GM21381 (cell line): ENCODE measurements around the gene ZACN.
"Not testable (repeated sequence)": the region's sequence is repeated elsewhere in the genome, so short reads cannot be mapped to it uniquely, and the experiment has no call there.

ENCODE experiments used
- ATAC-seq: cut with Tn5 transposase; IDR thresholded peaks from one replicate; pipeline ENCODE4 v1.9.1; 2021; ENCODE audit warnings: mild to moderate bottlenecking, moderate library complexity; ENCODE audit not compliant: unreplicated experiment

ZACN gene

DNA sequence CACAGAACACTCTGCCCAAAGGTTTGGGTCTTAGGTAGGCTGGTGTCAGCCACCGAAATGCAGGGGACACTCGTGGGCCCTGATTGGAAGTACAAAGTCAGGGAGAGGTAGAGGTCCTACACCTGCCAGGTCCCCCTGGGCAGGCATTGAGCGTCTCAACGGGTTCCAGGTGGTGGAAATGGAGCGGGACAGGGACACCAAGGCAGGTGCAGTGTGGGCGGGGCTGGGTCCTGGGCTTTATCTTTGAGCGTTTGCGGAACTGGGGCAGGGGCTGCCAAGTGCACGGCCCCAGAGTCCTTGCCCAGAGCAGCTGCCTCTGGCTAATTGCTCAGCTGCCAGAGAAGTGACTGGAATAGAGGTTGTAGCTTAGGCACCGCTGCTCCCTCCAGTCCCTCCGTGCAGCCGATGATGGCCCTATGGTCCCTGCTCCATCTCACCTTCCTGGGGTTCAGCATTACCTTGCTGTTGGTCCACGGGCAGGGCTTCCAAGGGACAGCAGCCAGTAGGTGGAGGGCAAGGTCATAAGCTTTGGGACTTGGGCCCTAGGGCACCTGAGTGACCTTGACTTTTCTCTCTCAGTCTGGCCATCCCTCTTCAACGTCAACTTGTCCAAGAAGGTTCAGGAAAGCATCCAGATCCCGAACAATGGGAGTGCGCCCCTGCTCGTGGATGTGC is at the start of gene ZACN:
ZACN (plus strand) TSS at position 323 of the 675 bp plus-strand sequence; CDS start at position 406, 83 bp downstream.
- no peak for ATAC-seq

DNA sequence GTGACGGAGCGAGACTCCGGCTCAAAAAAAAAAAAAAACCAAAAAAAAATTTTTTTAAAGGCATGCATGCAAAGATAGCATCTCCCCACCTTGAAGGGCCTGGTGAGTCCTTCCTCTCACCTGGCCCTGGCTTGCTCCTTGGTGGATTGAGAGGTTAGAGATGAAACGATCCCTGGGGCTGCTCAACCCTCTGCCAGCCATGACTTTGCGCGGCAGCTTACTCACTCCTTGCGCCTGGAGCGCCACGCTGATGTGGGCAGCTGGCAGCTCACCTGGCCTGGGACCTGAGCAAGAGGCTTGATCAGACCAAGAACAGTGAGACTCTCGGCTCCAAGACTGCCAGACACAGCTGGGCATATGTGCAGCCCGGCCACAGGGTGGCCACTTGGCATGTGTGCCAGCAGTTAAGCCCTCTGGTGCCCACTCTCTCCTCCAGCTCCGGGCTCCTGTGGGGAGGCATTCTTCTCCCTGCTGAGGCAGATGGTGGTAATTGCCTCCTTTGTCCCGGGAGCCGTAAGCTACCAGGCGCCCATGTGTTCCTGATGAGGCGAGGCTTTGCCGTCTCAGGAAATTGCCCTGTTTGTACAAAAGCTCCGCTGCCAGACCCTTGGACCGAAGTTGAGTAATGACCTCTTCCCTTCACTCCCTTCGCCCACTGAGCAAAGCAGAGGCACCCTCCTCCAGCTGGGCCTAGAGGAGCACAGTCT is 46.8 kb upstream of the ZACN start:
- no peak for ATAC-seq

- no peak for ATAC-seq
These were observed 46.2 kb upstream of the ZACN start for GRCh38 chr17:76032780-76033108.

DNA sequence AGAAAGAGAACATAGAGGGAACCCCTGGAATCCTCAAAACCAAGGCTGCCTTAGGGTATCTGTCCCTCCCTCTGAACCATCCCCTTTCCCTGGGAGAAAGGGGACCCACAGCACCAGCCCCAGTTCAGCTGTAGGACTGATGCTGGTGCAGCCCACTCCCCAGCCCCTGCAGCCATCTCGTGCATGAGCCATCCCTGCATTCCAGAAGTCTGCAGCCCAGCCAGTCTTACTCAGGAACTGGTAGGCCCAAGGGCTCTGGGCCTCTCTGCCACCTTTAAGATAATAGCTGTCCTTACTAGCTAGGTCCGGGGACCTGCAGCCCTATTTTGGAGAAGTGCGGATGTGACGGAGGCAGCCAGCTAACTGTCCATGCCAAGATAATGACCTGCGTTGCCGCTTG is 45.8 kb upstream of the ZACN start:
- no peak for ATAC-seq

GRCh38 chr17:76034428-76035350 is 44.3 kb upstream of the ZACN start:
- ATAC-seq: no peak

DNA sequence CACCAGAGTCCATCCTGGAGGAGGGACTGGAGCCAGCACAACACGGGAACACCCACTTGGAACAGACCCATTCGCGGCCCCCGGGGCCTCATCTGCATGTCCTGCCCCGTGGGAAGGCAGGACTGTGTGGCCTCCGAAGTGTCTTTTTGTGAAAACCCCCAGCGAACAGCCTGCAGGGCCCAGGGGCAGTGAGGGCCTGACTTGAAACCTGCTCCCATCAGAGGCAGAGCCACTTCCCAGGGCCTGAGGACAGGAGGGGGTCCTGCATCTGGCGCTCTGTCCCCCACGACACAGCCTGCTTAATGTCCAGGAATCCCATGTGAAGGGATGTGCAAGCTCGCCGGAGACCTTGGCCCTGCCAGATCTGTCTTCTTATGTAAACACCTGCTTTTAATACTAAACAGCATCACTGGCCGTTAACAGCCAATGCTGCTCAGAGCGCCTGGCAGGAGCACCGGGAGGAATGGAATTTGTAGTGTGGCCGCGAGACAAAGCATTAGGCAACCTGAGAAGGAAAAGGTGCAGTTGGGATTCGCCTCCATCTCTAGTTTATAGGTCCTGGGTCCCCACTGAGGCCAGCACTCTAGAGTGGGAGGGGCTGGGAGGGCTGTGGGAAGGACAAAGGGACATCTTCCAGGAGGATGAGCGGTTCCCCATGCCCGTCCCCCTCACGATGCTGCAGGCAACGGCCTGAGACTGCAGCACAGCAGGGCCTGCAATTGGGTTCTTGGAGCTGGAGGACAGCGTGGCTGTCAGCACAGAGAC is 42.3 kb upstream of the ZACN start:
- ATAC-seq: no peak

DNA sequence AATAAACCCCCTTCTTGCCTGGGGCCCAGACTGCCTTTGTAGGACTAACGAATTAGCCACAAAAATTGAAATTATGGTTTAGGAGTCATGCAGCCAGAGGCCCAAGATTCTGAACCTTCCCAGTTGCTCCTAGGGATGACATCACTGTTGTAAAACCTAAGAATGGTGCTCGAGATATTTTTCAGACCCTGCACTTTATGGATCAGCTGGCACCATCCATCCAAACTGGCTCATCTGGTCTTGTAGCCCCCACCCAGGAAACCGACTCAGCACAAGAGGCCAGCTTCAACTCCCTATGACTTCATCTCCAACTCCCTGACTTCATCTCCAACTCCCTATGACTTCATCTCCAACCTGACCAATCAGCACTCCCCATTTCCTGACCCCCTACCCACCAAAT is 40.9 kb upstream of the ZACN start:
- ATAC-seq: no peak

GRCh38 chr17:76039121-76039520 is 39.9 kb upstream of the ZACN start:
- no peak for ATAC-seq

- no peak for ATAC-seq
These were observed 38.6 kb upstream of the ZACN start for GRCh38 chr17:76040376-76040775.

DNA sequence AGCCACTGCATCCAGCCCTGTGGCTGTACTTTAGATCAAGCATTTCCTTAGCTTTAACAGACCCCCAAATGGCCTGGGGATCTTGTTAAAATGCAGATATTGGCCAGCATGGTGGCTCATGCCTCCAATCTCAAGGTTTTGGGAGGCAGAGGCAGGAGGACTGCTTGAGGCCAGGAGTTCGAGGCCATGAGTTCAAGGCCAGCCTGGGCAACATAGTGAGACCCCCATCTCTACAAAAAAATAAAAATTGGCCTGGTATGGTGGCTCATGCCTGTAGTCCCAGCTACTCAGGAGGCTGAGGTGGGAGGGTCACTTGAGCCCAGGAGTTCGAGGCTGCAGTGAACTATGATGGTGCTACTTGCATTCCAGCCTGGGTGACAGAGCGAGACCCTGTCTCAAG is 36.1 kb upstream of the ZACN start:
- not testable (repeated sequence) for ATAC-seq

DNA sequence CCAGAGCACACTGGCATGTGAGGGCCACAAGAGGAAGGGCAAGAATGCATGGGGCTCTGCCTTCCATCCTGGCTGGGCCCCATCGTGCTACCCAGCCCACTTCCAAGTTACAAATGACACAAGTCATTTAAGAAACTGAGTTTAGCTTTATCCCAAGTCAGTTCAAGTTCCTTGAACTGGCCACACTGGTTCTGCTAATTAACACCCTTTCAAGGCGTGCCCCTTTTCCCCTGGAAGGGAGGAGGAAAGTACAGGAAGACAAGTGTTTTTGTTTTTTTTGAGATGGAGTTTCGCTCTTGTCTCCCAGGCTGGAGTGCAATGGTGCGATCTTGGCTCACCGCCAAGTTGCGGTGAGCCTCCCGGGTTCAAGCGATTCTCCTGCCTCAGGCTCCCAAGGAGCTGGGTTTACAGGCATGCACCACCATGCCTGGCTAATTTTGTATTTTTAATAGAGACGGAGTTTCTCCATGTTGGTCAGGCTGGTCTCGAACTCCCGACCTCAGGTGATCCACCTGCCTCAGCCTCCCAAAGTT is 34.4 kb upstream of the ZACN start:
- ATAC-seq: not testable (repeated sequence)

- no peak for ATAC-seq
These were observed 32.9 kb upstream of the ZACN start for GRCh38 chr17:76046064-76046463.

- ATAC-seq: no peak
These were observed 30.9 kb upstream of the ZACN start for GRCh38 chr17:76048025-76048605.

DNA sequence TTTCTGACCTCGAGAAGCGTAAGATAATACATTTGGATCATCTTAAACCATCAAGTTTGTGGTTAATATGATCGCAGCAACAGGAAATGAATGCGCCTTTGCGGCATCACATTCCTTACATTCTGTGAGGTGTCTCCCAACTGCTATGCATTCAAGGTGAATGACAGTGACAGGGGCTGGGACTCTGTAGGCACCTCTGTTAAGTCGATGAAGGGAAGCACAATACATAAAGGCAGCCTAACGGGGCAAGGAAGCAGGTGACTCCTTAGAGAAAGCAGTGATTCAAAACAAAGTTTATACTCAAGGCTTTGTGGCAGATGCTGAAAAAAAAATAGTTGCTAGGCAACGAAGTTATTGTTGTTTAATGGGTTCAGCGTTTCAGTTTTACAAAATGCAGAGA is 30.3 kb upstream of the ZACN start:
- no peak for ATAC-seq

GRCh38 chr17:76049239-76049638 is 29.7 kb upstream of the ZACN start:
- ATAC-seq: no peak

DNA sequence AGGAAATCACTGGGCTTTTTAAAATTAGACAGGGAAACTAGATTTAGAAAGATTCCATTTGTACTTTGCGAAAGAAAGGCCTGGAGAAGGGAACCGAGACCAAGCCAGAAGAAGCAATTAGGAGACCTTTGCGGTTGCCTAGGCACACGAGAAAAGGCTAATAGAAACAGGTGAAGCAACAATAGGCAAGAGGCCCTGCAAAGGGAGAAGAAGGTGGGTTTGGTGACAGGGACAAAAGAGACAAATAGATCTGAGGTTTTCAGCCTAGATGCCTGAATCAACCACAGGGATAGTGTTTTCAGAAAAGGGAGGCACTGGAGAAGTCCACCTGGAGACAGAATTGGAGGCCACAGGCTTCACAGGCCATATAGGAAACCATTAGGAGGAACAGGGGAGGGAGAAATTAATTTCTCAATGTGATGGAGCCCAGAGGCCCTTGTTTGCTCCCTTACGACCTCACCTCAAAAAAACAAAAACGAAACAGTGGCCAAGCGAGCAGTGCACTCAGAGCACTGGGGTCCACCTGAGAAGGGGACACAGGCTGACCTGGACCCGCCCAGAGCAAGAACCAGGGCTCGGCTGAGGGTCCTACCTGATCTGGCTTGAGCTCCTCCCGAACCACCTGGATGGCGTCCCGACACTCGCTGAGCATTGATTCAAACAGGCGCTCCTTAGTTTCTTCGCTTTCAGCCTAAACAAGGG is 29.0 kb upstream of the ZACN start:
- ATAC-seq: no peak

- no peak for ATAC-seq
These were observed 28.2 kb upstream of the ZACN start for GRCh38 chr17:76050538-76051467.

GRCh38 chr17:76051561-76051960 is 27.4 kb upstream of the ZACN start:
- ATAC-seq: no peak
